GM12891 (cell line): ENCODE results near the gene ANO4.

ENCODE experiments used
- POLR2A ChIP-seq: IDR thresholded peaks from 2 replicates; pipeline ENCODE4 v1.6.1; 2011; ENCODE audit warnings: low read depth, low read length, control low read depth
- POLR2AphosphoS5 ChIP-seq: IDR thresholded peaks from 2 replicates; pipeline ENCODE4 v1.6.1; 2011; ENCODE audit warnings: low read depth, low read length, control low read depth
- POU2F2 ChIP-seq: IDR thresholded peaks from 2 replicates; pipeline ENCODE4 v1.6.1; 2011; ENCODE audit warnings: low read depth, mild to moderate bottlenecking, control low read depth, low read length, moderate library complexity
- TAF1 ChIP-seq: IDR thresholded peaks from 2 replicates; pipeline ENCODE4 v1.6.1; 2011; ENCODE audit warnings: low read depth, low read length, control low read depth

GRCh38 chr12:100953217-100953616, 158.6 kb downstream of the ANO4 start:
- TF ChIP-seq POLR2AphosphoS5 (no peak), POLR2A (no peak), TAF1 (no peak), POU2F2 (no peak)
